CD8-positive, alpha-beta memory T cell (primary cell): ENCODE data around the gene ASTN2. TPM values are rescaled to one million over a fixed set of nuclear protein-coding genes. Genes with fewer than 3 reads are reported as not detected.
A peak's percentile ranks its signal among the peaks of the same experiment; 100 is the strongest.

ENCODE experiments used
- CTCF ChIA-PET: fragments of 350-600 bp; sonication (Branson Sonifier 250); formaldehyde crosslinking; loops from one replicate; lab custom pipeline; 2021; ENCODE audit warnings: antibody characterized with exemption; lab: Charles Lee
- POLR2A ChIA-PET: fragments of 350-600 bp; sonication (Branson Sonifier 250); formaldehyde crosslinking; loops from one replicate; lab custom pipeline; 2021; ENCODE audit warnings: antibody characterized with exemption; lab: Charles Lee
- DNase-seq, 5 donors: peaks; one replicate each; pipeline versions ENCODE4 v3.0.0 to v3.0.0-alpha.2; 2020 to 2022; ENCODE audit warnings: mixed read lengths in 1 of 5
- H3K27ac ChIP-seq: one replicate; pipeline ENCODE4 v1.7.0; 2013; ENCODE audit warnings: low read depth, mild to moderate bottlenecking, low read length, moderate library complexity
- H3K27me3 ChIP-seq: 2 replicates; pipeline ENCODE4 v1.7.0; 2013; ENCODE audit warnings: low read length, mild to moderate bottlenecking; ENCODE audit not compliant: insufficient read depth, poor library complexity, severe bottlenecking
- H3K36me3 ChIP-seq: 2 replicates; pipeline ENCODE4 v1.7.0; 2013; ENCODE audit warnings: mild to moderate bottlenecking, low read length, moderate library complexity; ENCODE audit not compliant: insufficient read depth
- H3K4me1 ChIP-seq: 2 replicates; pipeline ENCODE4 v1.7.0; 2013; ENCODE audit warnings: mild to moderate bottlenecking, low read length, moderate library complexity; ENCODE audit not compliant: insufficient read depth
- H3K4me3 ChIP-seq: 2 replicates; pipeline ENCODE4 v1.7.0; 2013; ENCODE audit warnings: mild to moderate bottlenecking, low read length
- H3K9me3 ChIP-seq: 2 replicates; pipeline ENCODE4 v1.7.0; 2013; ENCODE audit warnings: mild to moderate bottlenecking, low read length
- H3K27ac Mint-ChIP-seq, 8 donors: one replicate each; pipeline ENCODE4 v1.8.0; 2020 to 2021; ENCODE audit warnings: mixed read lengths in 8 of 8, mild to moderate bottlenecking in 6 of 8, inconsistent platforms in 3 of 8, moderate library complexity in 3 of 8
- H3K27me3 Mint-ChIP-seq, 2 donors: one replicate each; pipeline ENCODE4 v1.8.0; 2020 to 2021; ENCODE audit warnings: mixed read lengths in 2 of 2, mild to moderate bottlenecking in 1 of 2, moderate library complexity in 1 of 2
- H3K36me3 Mint-ChIP-seq, 3 donors: one replicate each; pipeline ENCODE4 v1.8.0; 2020 to 2021; ENCODE audit warnings: mixed read lengths in 3 of 3, inconsistent platforms in 1 of 3, mild to moderate bottlenecking in 1 of 3
- H3K4me1 Mint-ChIP-seq, 3 donors: one replicate each; pipeline ENCODE4 v1.8.0; 2020 to 2021; ENCODE audit warnings: mixed read lengths in 3 of 3, inconsistent platforms in 1 of 3, mild to moderate bottlenecking in 1 of 3
- H3K4me3 Mint-ChIP-seq, 7 donors: one replicate each; pipeline ENCODE4 v1.8.0; 2020 to 2021; ENCODE audit warnings: mixed read lengths in 7 of 7, mild to moderate bottlenecking in 6 of 7, moderate library complexity in 4 of 7, inconsistent platforms in 2 of 7
- H3K9me3 Mint-ChIP-seq, 5 donors: one replicate each; pipeline ENCODE4 v1.8.0; 2020 to 2022; ENCODE audit warnings: mixed read lengths in 5 of 5, mild to moderate bottlenecking in 3 of 5, moderate library complexity in 2 of 5, inconsistent platforms in 1 of 5
- polyA plus RNA-seq: library from polyadenylated mRNA; unstranded; fragments of 300-500 nt; fragmentation: Illumina TruSeq; gene quantifications from one replicate; pipeline ENCODE4 v1.2.3, GENCODE V29; 2021
- total RNA-seq, 2 experiments: library from RNA; stranded (reverse); gene quantifications; one replicate each; pipeline ENCODE4 v1.2.3, GENCODE V29; 2021

ASTN2 gene
- total and polyA plus RNA-seq, 3 experiments from 2014 or later: 4.1 to 4.8 (median 4.2) TPM

- no peaks in the 10 kb centered on the region for H3K27me3 ChIP-seq
- Mint-ChIP-seq H3K36me3 (no peaks in the 10 kb centered on the region), H3K27me3 (no peaks in the 10 kb centered on the region), H3K27ac (peak overlapping the region in 1 of 8 donors; percentile 62), H3K9me3 (peaks cover 0 to 8% (median 2%) of the 10 kb centered on the region in 5 donors), H3K4me1 (no peaks in the 10 kb centered on the region), H3K4me3 (no peak overlapping the region)
- no peak overlapping the region for H3K27ac ChIP-seq
- DNase-seq: no peak
- CTCF ChIA-PET: no interaction called here
- POLR2A ChIA-PET: no interaction called here
- H3K9me3 ChIP-seq: no peaks in the 10 kb centered on the region
- H3K4me3 ChIP-seq: no peak overlapping the region
- H3K36me3 ChIP-seq: no peaks in the 10 kb centered on the region
- H3K4me1 ChIP-seq: no peaks in the 10 kb centered on the region
Measured at GRCh38 chr9:117138231-117138630, 276.6 kb downstream of the ASTN2 start.

- no peaks in the 10 kb centered on the region for H3K4me1 ChIP-seq
- no peak overlapping the region for H3K27ac Mint-ChIP-seq
- H3K36me3 Mint-ChIP-seq: no peaks in the 10 kb centered on the region
- H3K27me3 ChIP-seq: no peaks in the 10 kb centered on the region
- no peak for DNase-seq
- POLR2A ChIA-PET: no interaction called here
- H3K27ac ChIP-seq: no peak overlapping the region
- H3K4me1 Mint-ChIP-seq: no peaks in the 10 kb centered on the region
- H3K9me3 Mint-ChIP-seq: peaks cover 0 to 6% (median 0%) of the 10 kb centered on the region in 5 donors
- no peak overlapping the region for H3K4me3 ChIP-seq
- H3K4me3 Mint-ChIP-seq: no peak overlapping the region
- H3K9me3 ChIP-seq: no peaks in the 10 kb centered on the region
- CTCF ChIA-PET: no interaction called here
- H3K27me3 Mint-ChIP-seq: no peaks in the 10 kb centered on the region
- H3K36me3 ChIP-seq: no peaks in the 10 kb centered on the region
Measured at GRCh38 chr9:117136461-117136860, 278.4 kb downstream of the ASTN2 start.

DNA sequence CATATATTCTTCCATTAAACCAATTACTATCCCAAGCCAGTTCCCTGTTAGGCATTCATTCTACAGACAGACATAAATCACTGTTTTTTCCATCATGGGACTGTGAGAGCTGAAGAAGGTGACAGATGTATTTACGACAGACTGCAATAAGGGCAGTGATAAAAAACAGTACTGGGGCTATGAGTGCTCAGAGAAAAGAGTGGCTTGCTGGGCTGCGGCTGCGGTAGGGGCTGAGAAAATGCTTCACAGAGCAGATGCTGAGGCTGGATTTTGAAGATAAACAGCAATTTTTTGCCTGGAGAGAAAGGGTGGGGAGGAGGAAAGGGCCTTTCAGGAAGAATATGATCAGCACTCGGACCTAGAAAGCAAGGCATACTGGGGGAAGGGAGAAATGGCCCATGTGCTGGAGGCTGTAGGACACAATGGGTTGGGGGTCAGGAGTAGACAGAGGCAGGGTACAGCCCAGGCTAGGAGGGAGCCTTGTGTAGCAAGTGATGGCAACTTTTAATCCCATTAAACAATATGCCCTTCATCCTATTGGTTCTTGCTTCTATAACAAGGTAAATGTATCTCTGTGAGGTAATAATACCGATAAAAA is 279.3 kb downstream of the ASTN2 start:
- no peak overlapping the region for H3K27ac ChIP-seq
- H3K27me3 ChIP-seq: no peaks in the 10 kb centered on the region
- Mint-ChIP-seq H3K4me3 (no peak overlapping the region), H3K27ac (no peak overlapping the region), H3K36me3 (no peaks in the 10 kb centered on the region), H3K4me1 (no peaks in the 10 kb centered on the region), H3K9me3 (peaks cover 0 to 10% (median 0%) of the 10 kb centered on the region in 5 donors), H3K27me3 (no peaks in the 10 kb centered on the region)
- ChIA-PET CTCF (no interaction called here), POLR2A (no interaction called here)
- no peak overlapping the region for H3K4me3 ChIP-seq
- H3K4me1 ChIP-seq: no peaks in the 10 kb centered on the region
- no peaks in the 10 kb centered on the region for H3K9me3 ChIP-seq
- DNase-seq: no peak
- H3K36me3 ChIP-seq: no peaks in the 10 kb centered on the region

DNA sequence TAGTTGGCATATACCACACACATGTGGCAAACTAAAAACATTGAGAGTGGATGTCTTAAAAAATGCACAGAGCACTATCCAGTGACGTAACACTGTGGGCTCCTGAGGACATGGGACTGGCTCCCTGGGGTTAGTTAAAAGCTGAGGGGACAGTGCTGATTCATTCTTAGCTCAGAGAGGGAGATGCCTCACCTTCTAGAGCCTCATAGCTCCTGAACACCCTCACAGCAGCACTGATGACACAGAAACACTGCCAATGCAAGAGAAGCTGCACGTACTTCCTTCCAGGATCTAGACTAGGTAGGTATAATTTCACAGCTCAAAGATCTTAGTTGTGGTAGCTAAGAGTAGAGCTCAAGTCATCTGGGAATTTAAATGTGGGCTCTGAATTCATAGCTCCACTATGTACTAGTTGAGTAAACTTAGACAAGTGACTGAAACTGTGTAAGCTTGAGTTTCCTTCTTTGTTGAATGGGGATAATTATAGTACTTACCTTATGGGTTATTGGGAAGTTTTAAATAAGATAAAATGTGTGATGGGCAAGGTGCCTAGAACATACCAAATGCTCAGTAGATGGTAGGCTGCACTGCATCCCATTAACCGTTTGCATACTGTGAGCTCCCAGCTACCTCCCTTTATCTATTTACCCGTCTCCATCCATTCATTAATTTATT is 279.9 kb downstream of the ASTN2 start:
- peaks cover 0 to 10% (median 0%) of the 10 kb centered on the region in 5 donors for H3K9me3 Mint-ChIP-seq
- CTCF ChIA-PET: no interaction called here

DNA sequence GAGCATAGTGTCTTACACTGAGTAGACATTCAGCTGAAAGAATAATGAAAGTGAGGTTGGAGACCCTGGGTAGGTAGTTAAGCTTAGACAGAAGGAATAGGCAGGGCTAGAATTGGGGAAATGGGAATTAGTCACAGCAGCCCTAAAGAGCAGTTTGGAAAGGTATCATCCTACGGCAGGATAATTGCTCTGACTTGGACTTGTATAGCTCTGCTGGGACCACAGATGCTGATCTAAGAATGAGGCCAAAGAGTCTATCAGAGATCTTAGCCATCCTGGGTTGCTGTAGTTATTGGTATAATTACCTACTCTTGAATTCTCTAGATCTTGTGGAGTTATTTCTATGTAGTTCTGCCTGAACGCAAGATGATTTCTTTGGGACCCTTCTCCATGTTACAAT is 288.0 kb downstream of the ASTN2 start:
- no peak overlapping the region for H3K4me3 ChIP-seq
- Mint-ChIP-seq H3K36me3 (no peaks in the 10 kb centered on the region), H3K27me3 (no peaks in the 10 kb centered on the region), H3K9me3 (peaks cover 0 to 4% (median 2%) of the 10 kb centered on the region in 5 donors), H3K27ac (no peak overlapping the region), H3K4me3 (no peak overlapping the region), H3K4me1 (no peaks in the 10 kb centered on the region)
- no peak for DNase-seq
- no peaks in the 10 kb centered on the region for H3K9me3 ChIP-seq
- POLR2A ChIA-PET: no interaction called here
- no peaks in the 10 kb centered on the region for H3K4me1 ChIP-seq
- H3K27me3 ChIP-seq: no peaks in the 10 kb centered on the region
- CTCF ChIA-PET: no interaction called here
- H3K36me3 ChIP-seq: no peaks in the 10 kb centered on the region
- H3K27ac ChIP-seq: no peak overlapping the region

More for the DNA sequence above, 279.9 kb downstream of the ASTN2 start:
- no peaks in the 10 kb centered on the region for H3K4me1 Mint-ChIP-seq
- DNase-seq: no peak
- H3K27me3 Mint-ChIP-seq: no peaks in the 10 kb centered on the region
- H3K36me3 ChIP-seq: no peaks in the 10 kb centered on the region
- POLR2A ChIA-PET: no interaction called here
- H3K4me3 Mint-ChIP-seq: no peak overlapping the region
- H3K4me3 ChIP-seq: no peak overlapping the region
- no peaks in the 10 kb centered on the region for H3K9me3 ChIP-seq
- no peaks in the 10 kb centered on the region for H3K36me3 Mint-ChIP-seq
- H3K27ac ChIP-seq: no peak overlapping the region
- no peaks in the 10 kb centered on the region for H3K4me1 ChIP-seq
- no peaks in the 10 kb centered on the region for H3K27me3 ChIP-seq
- H3K27ac Mint-ChIP-seq: no peak overlapping the region

DNA sequence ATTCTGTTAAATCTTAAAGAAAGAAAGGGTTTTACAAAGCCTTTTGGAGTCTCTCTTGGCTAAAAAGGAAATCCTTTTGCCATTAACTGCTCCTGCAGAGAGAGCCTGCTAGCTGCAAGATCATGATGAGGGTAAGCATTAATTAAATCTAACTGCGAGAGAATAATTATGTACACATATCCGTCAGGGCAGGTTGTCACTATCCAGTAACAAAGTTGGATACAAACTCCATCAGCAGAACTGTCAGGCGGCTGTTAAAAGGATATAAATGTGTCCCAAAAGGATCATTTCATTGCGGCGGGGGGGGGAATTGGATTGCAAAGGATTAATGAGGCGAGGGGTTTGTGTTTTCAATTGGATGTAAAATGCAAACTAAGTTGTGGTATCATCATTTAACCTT is 289.3 kb downstream of the ASTN2 start:
- no peaks in the 10 kb centered on the region for H3K27me3 ChIP-seq
- H3K4me3 Mint-ChIP-seq: no peak overlapping the region
- H3K9me3 ChIP-seq: no peaks in the 10 kb centered on the region
- no peak overlapping the region for H3K27ac ChIP-seq
- no peak for DNase-seq
- no peak overlapping the region for H3K4me3 ChIP-seq
- H3K4me1 Mint-ChIP-seq: no peaks in the 10 kb centered on the region
- ChIA-PET POLR2A (no interaction called here), CTCF (no interaction called here)
- no peaks in the 10 kb centered on the region for H3K4me1 ChIP-seq
- no peaks in the 10 kb centered on the region for H3K27me3 Mint-ChIP-seq
- H3K36me3 Mint-ChIP-seq: no peaks in the 10 kb centered on the region
- no peak overlapping the region for H3K27ac Mint-ChIP-seq
- H3K36me3 ChIP-seq: no peaks in the 10 kb centered on the region
- H3K9me3 Mint-ChIP-seq: peaks cover 0 to 3% (median 1%) of the 10 kb centered on the region in 5 donors

GRCh38 chr9:117123729-117124128 is 291.1 kb downstream of the ASTN2 start:
- ChIA-PET CTCF (no interaction called here), POLR2A (no interaction called here)
- Histone ChIP-seq H3K36me3 (no peaks in the 10 kb centered on the region), H3K4me3 (no peak overlapping the region), H3K27me3 (no peaks in the 10 kb centered on the region), H3K27ac (no peak overlapping the region), H3K9me3 (no peaks in the 10 kb centered on the region), H3K4me1 (no peaks in the 10 kb centered on the region)
- no peak overlapping the region for H3K27ac Mint-ChIP-seq
- H3K9me3 Mint-ChIP-seq: peaks cover 0 to 3% (median 2%) of the 10 kb centered on the region in 5 donors
- no peaks in the 10 kb centered on the region for H3K36me3 Mint-ChIP-seq
- no peaks in the 10 kb centered on the region for H3K4me1 Mint-ChIP-seq
- no peak overlapping the region for H3K4me3 Mint-ChIP-seq
- no peak for DNase-seq
- no peaks in the 10 kb centered on the region for H3K27me3 Mint-ChIP-seq

- DNase-seq: no peak
- no peak overlapping the region for H3K27ac Mint-ChIP-seq
Measured at GRCh38 chr9:117122953-117123352, 291.9 kb downstream of the ASTN2 start.

More at GRCh38 chr9:117122953-117123352, 291.9 kb downstream of the ASTN2 start:
- Mint-ChIP-seq H3K4me3 (no peak overlapping the region), H3K27me3 (no peaks in the 10 kb centered on the region), H3K36me3 (no peaks in the 10 kb centered on the region), H3K4me1 (no peaks in the 10 kb centered on the region), H3K9me3 (peaks cover 0 to 5% (median 3%) of the 10 kb centered on the region in 5 donors)
- Histone ChIP-seq H3K9me3 (no peaks in the 10 kb centered on the region), H3K4me1 (no peaks in the 10 kb centered on the region), H3K36me3 (no peaks in the 10 kb centered on the region), H3K4me3 (no peak overlapping the region), H3K27ac (no peak overlapping the region), H3K27me3 (no peaks in the 10 kb centered on the region)
- ChIA-PET POLR2A (no interaction called here), CTCF (no interaction called here)
